ENCODE data around the gene TTLL8.

DNA sequence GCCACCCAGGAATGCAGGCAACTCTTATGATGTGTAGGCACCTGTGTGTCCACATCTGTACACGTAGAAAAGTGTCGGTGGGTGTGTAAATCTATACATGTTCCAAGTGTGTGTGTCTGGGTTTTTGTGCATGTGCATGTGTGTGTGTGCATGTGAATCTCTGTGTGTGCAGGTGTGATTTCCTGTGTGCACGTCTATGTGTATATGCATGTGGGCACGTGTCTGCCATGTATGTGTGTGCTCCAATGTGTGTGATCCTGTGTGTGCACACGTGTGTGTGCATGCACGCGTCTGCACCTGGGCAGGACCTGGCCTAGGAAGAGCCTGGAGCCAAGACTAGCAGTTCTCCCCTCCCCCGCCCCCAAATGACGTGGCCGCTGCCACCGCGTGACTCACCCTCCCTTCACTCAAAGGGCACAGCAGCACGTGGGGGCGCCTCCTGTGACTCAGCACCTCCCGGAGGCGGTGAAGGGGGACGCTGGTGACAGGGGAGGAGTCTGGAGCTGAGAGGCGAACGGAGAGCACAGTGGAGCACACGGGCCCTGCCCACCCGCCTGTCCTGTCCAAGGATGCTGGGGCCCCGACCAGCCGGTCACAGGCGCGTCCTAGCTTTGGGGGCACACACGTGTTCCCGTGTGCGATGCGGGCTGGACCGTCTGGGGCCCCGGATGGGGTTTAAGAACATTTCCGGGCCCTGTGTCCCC is 87.4 kb downstream of the TTLL8 start:
- TF ChIP-seq, protein P1, sequence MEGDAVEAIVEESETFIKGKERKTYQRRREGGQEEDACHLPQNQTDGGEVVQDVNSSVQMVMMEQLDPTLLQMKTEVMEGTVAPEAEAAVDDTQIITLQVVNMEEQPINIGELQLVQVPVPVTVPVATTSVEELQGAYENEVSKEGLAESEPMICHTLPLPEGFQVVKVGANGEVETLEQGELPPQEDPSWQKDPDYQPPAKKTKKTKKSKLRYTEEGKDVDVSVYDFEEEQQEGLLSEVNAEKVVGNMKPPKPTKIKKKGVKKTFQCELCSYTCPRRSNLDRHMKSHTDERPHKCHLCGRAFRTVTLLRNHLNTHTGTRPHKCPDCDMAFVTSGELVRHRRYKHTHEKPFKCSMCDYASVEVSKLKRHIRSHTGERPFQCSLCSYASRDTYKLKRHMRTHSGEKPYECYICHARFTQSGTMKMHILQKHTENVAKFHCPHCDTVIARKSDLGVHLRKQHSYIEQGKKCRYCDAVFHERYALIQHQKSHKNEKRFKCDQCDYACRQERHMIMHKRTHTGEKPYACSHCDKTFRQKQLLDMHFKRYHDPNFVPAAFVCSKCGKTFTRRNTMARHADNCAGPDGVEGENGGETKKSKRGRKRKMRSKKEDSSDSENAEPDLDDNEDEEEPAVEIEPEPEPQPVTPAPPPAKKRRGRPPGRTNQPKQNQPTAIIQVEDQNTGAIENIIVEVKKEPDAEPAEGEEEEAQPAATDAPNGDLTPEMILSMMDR (conservative IDR thresholded peaks at IDR 0.05; ENCODE audit: low read length): no peak
- TF ChIP-seq EZH2phosphoT487 (IDR thresholded peaks at IDR 0.05; ENCODE audit: borderline replicate concordance, low read depth, low read length): no peak
